ENCODE data around the gene FANCG. TPM values are rescaled to one million over a fixed set of nuclear protein-coding genes. Genes with fewer than 3 reads are reported as not detected.

Gene FANCG
- total RNA-seq, 1 experiment from 2014 or later, result 108 TPM

- TF ChIP-seq ARID4B (CRISPR knock-in tag; IDR thresholded peaks at IDR 0.05; ENCODE audit: borderline replicate concordance) (no peak), RELA (CRISPR knock-in tag; IDR thresholded peaks at IDR 0.05; ENCODE audit: borderline replicate concordance) (no peak), ATF1 (CRISPR knock-in tag; IDR thresholded peaks at IDR 0.05) (no peak), ZNF317 (CRISPR knock-in tag; IDR thresholded peaks at IDR 0.05; ENCODE audit: borderline replicate concordance, low read depth) (no peak), ZSCAN18 (CRISPR knock-in tag; IDR thresholded peaks at IDR 0.05) (no peak), FOXP1 (CRISPR knock-in tag; IDR thresholded peaks at IDR 0.05; ENCODE audit: borderline replicate concordance) (no peak), ETV6 (CRISPR knock-in tag; IDR thresholded peaks at IDR 0.05) (no peak), FOXJ3 (CRISPR knock-in tag; IDR thresholded peaks at IDR 0.05; ENCODE audit: borderline replicate concordance) (no peak), ZBTB21 (CRISPR knock-in tag; IDR thresholded peaks at IDR 0.05; ENCODE audit: borderline replicate concordance) (no peak), USF1 (CRISPR knock-in tag; IDR thresholded peaks at IDR 0.05) (no peak), TCF7 (CRISPR knock-in tag; IDR thresholded peaks at IDR 0.05; ENCODE audit: low read depth) (no peak), ZBTB43 (CRISPR knock-in tag; IDR thresholded peaks at IDR 0.05) (no peak), NR1H2 (CRISPR knock-in tag; IDR thresholded peaks at IDR 0.05) (no peak), SMAD3 (CRISPR knock-in tag; IDR thresholded peaks at IDR 0.05; ENCODE audit: borderline replicate concordance) (no peak)
These were observed 36.7 kb downstream of the FANCG start (continued) for GRCh38 chr9:35042891-35043545.

GRCh38 chr9:35042081-35042604 is 37.6 kb downstream of the FANCG start:
- TF ChIP-seq ERG (CRISPR knock-in tag; IDR thresholded peaks at IDR 0.05), result no peak
- no peak for TF ChIP-seq PRRX2 (CRISPR knock-in tag; IDR thresholded peaks at IDR 0.05)
- no peak for TF ChIP-seq E2F4 (CRISPR knock-in tag; IDR thresholded peaks at IDR 0.05; ENCODE audit: borderline replicate concordance, low read depth)
- TF ChIP-seq MLX (CRISPR knock-in tag; IDR thresholded peaks at IDR 0.05), result no peak
- TF ChIP-seq OVOL2 (CRISPR knock-in tag; IDR thresholded peaks at IDR 0.05; ENCODE audit: borderline replicate concordance), result no peak
- TF ChIP-seq ZNF396 (CRISPR knock-in tag; IDR thresholded peaks at IDR 0.05; ENCODE audit: borderline replicate concordance), result no peak
- no peak for TF ChIP-seq SOX15 (CRISPR knock-in tag; IDR thresholded peaks at IDR 0.05)
- TF ChIP-seq CTCF (IDR thresholded peaks at IDR 0.05), result no peak
- no peak for TF ChIP-seq IRF2 (CRISPR knock-in tag; IDR thresholded peaks at IDR 0.05; ENCODE audit: borderline replicate concordance, low read depth)
- peaks cover 20% of the 10 kb centered on the region for H3K4me1 Mint-ChIP-seq
- no peak; the same call in 1 of the 2 replicates for ATAC-seq
- ChIA-PET POLR2A (no interaction called here), CTCF (interaction anchor here (0.9 to 1.1 kb wide), 2 partner anchors 9 to 48 kb away, joined by 3 to 8 read pairs; no protein-coding TSS in a partner anchor)
- no peak overlapping the region for H3K4me3 Mint-ChIP-seq
- no peaks in the 10 kb centered on the region for H3K27me3 Mint-ChIP-seq (ENCODE audit: low read depth)
- no peak for DNase-seq (ENCODE audit: low spot score)
- H3K27ac Mint-ChIP-seq, result no peak overlapping the region
- peaks cover 17% of the 10 kb centered on the region for H3K9me3 Mint-ChIP-seq
- peaks cover 19% of the 10 kb centered on the region for H3K36me3 Mint-ChIP-seq

All from WTC11 (cell line).